HG02763 (cell line): ENCODE measurements around the gene MYORG.

Experiments used
- ATAC-seq: cut with Tn5 transposase; IDR thresholded peaks from one replicate; pipeline ENCODE4 v1.9.1; 2021; ENCODE audit warnings: mild to moderate bottlenecking, moderate library complexity; ENCODE audit not compliant: unreplicated experiment

Gene MYORG

GRCh38 chr9:34334916-34335315 is 41.8 kb downstream of the MYORG start:
- ATAC-seq: no peak

GRCh38 chr9:34334337-34334824 is 42.3 kb downstream of the MYORG start:
- ATAC-seq: no peak

- no peak for ATAC-seq
Observed at GRCh38 chr9:34333836-34334235, 42.9 kb downstream of the MYORG start.

GRCh38 chr9:34332076-34332964 is 44.4 kb downstream of the MYORG start:
- no peak for ATAC-seq

- no peak for ATAC-seq
Observed at GRCh38 chr9:34331196-34331595, 45.5 kb downstream of the MYORG start.

- ATAC-seq: peak; percentile 92
Observed at GRCh38 chr9:34328987-34329832, 47.5 kb downstream of the MYORG start, which contains the start of the genes KIF24 and NUDT2. Gene KIF24, minus strand, starts transcription at chr9:34329268. Its CDS starts 17,922 bp downstream, at chr9:34311346. Gene NUDT2, plus strand, starts transcription at chr9:34329569. Its CDS starts 9,471 bp downstream, at chr9:34339040.

- ATAC-seq: peak; percentile 0
Observed at GRCh38 chr9:34328500-34328986, 48.2 kb downstream of the MYORG start.

- no peak for ATAC-seq
Observed at GRCh38 chr9:34326690-34327089, 50.0 kb downstream of the MYORG start.

GRCh38 chr9:34322899-34323591 is 53.7 kb downstream of the MYORG start:
- no peak for ATAC-seq

- ATAC-seq: no peak
Observed at GRCh38 chr9:34321451-34321850, 55.2 kb downstream of the MYORG start.

- ATAC-seq: no peak
Observed at GRCh38 chr9:34318163-34318790, 58.4 kb downstream of the MYORG start.

- ATAC-seq: no peak
Observed at GRCh38 chr9:34317436-34317835, 59.3 kb downstream of the MYORG start.
